SK-MEL-5 (cell line): ENCODE data around the gene ENO3. TPM values are rescaled to one million over a fixed set of nuclear protein-coding genes. Genes with fewer than 3 reads are reported as not detected.
"Not testable (repeated sequence)": the region's sequence is repeated elsewhere in the genome, so short reads cannot be mapped to it uniquely, and the experiment has no call there.

Experiments
- DNase-seq: peaks from one replicate; pipeline ENCODE4 v3.0.0-alpha.2; 2016; ENCODE audit warnings: low read depth, low spot score
- in situ Hi-C: cut with HindIII; loops from 2 replicates; pipeline ENCODE4 v1.10.0; 2016; ENCODE audit warnings: low sequenced_read_pairs, high pct_unique_total_duplicates, low pct_unique_long_range_greater_than_20kb
- polyA plus RNA-seq, 2 experiments: library from polyadenylated mRNA; depleted of rRNA; stranded (reverse); fragments of >200 nt; gene quantifications; 2 replicates each; pipeline ENCODE4 v1.2.3, GENCODE V29; 2015
- total RNA-seq: library from RNA; depleted of rRNA; stranded (reverse); fragments of >200 nt; shearing (Covaris generic); gene quantifications from 2 replicates; pipeline ENCODE4 v1.2.3, GENCODE V29; 2014; rRNA removed

The ENO3 gene
- total RNA-seq: 3.6 and 4.3 TPM in 2 replicates
- polyA plus RNA-seq (2015; cell fraction: cytosol; rRNA removed): 4.0 and 6.6 TPM in 2 replicates
- polyA plus RNA-seq (2015; cell fraction: nucleus; rRNA removed): 99.7 and 106 TPM in 2 replicates

- in situ Hi-C loops: no loop called here
- no peak for DNase-seq
Observed at GRCh38 chr17:4950746-4951204, at the start of gene ENO3. ENO3 (plus strand) TSS chr17:4951119; CDS start chr17:4951830, 711 bp downstream.

- DNase-seq: no peak
- in situ Hi-C loops: no loop called here
Observed at GRCh38 chr17:4901648-4902344, 49.1 kb upstream of the ENO3 start.

GRCh38 chr17:4902540-4902939 is 48.4 kb upstream of the ENO3 start:
- in situ Hi-C loops: no loop called here
- no peak for DNase-seq

GRCh38 chr17:4903051-4903818 is 47.7 kb upstream of the ENO3 start, which contains the start of gene CHRNE:
CHRNE (minus strand) TSS chr17:4903098; CDS start chr17:4903063, 35 bp downstream.
- DNase-seq: peak; percentile 78
- in situ Hi-C loops: no loop called here

GRCh38 chr17:4906642-4907041 is 44.3 kb upstream of the ENO3 start:
- in situ Hi-C loops, DNase-seq: not testable (repeated sequence)

GRCh38 chr17:4908301-4908700 is 42.6 kb upstream of the ENO3 start:
- peak; percentile 66 for DNase-seq
- in situ Hi-C loops: no loop called here

- in situ Hi-C loops: no loop called here
- DNase-seq: peak; percentile 91
Observed at GRCh38 chr17:4908711-4909496, 42.0 kb upstream of the ENO3 start.

GRCh38 chr17:4913994-4914393 is 36.9 kb upstream of the ENO3 start:
- in situ Hi-C loops: no loop called here
- peak; percentile 19 for DNase-seq

- DNase-seq, in situ Hi-C loops: not testable (repeated sequence)
Observed at GRCh38 chr17:4914551-4914950, 36.4 kb upstream of the ENO3 start.

GRCh38 chr17:4919511-4920047 is 31.3 kb upstream of the ENO3 start:
- DNase-seq: no peak
- in situ Hi-C loops: no loop called here

- in situ Hi-C loops: no loop called here
Observed at GRCh38 chr17:4920351-4921048, 30.4 kb upstream of the ENO3 start.

GRCh38 chr17:4921320-4921719 is 29.6 kb upstream of the ENO3 start:
- no peak for DNase-seq
- in situ Hi-C loops: no loop called here

More at GRCh38 chr17:4920351-4921048, 30.4 kb upstream of the ENO3 start:
- no peak for DNase-seq

GRCh38 chr17:4926577-4927335 is 24.2 kb upstream of the ENO3 start:
- DNase-seq, in situ Hi-C loops: not testable (repeated sequence)

- in situ Hi-C loops: no loop called here
- no peak for DNase-seq
Observed at GRCh38 chr17:4928881-4929280, 22.0 kb upstream of the ENO3 start.

GRCh38 chr17:4931963-4932362 is 19.0 kb upstream of the ENO3 start, which contains the start of gene GP1BA:
GP1BA (plus strand) TSS chr17:4932277; CDS start chr17:4932605, 328 bp downstream.
- in situ Hi-C loops: no loop called here
- no peak for DNase-seq

- DNase-seq: no peak
- in situ Hi-C loops: no loop called here
Observed at GRCh38 chr17:4932756-4933155, 18.2 kb upstream of the ENO3 start.
